GM18861 (cell line): ENCODE results near the gene PDZD8.
"Not testable (repeated sequence)": the region's sequence is repeated elsewhere in the genome, so short reads cannot be mapped to it uniquely, and the experiment has no call there.

ENCODE experiments used
- ATAC-seq: cut with Tn5 transposase; IDR thresholded peaks from one replicate; pipeline ENCODE4 v1.9.1; 2021; ENCODE audit not compliant: unreplicated experiment

The PDZD8 gene

GRCh38 chr10:117294735-117295134 lies 80.5 kb downstream of the PDZD8 start:
- ATAC-seq: no peak

- ATAC-seq: no peak
Measured at GRCh38 chr10:117294039-117294645, 81.1 kb downstream of the PDZD8 start.

GRCh38 chr10:117290872-117291271 lies 84.4 kb downstream of the PDZD8 start:
- ATAC-seq: not testable (repeated sequence)

- no peak for ATAC-seq
Measured at GRCh38 chr10:117284716-117285494, 90.3 kb downstream of the PDZD8 start.

GRCh38 chr10:117277675-117278074 lies 97.6 kb downstream of the PDZD8 start:
- no peak for ATAC-seq

- ATAC-seq: no peak
Measured at GRCh38 chr10:117275121-117275520, 100.1 kb downstream of the PDZD8 start.

- ATAC-seq: no peak
Measured at GRCh38 chr10:117274509-117274908, 100.7 kb downstream of the PDZD8 start.

GRCh38 chr10:117273980-117274379 lies 101.3 kb downstream of the PDZD8 start:
- ATAC-seq: no peak

GRCh38 chr10:117272195-117273076 lies 102.8 kb downstream of the PDZD8 start:
- ATAC-seq: no peak

GRCh38 chr10:117271427-117271826 lies 103.8 kb downstream of the PDZD8 start:
- ATAC-seq: no peak

GRCh38 chr10:117268907-117269306 lies 106.3 kb downstream of the PDZD8 start:
- ATAC-seq: no peak

- ATAC-seq: no peak
Measured at GRCh38 chr10:117268258-117268657, 107.0 kb downstream of the PDZD8 start.

GRCh38 chr10:117266812-117267211 lies 108.4 kb downstream of the PDZD8 start:
- no peak for ATAC-seq

GRCh38 chr10:117266400-117266799 lies 108.8 kb downstream of the PDZD8 start:
- no peak for ATAC-seq

GRCh38 chr10:117264782-117265181 lies 110.5 kb downstream of the PDZD8 start:
- no peak for ATAC-seq

- ATAC-seq: no peak
Measured at GRCh38 chr10:117262903-117263293, 112.3 kb downstream of the PDZD8 start.

GRCh38 chr10:117262291-117262902 lies 112.8 kb downstream of the PDZD8 start:
- no peak for ATAC-seq

- no peak for ATAC-seq
Measured at GRCh38 chr10:117261501-117261900, 113.7 kb downstream of the PDZD8 start.

- no peak for ATAC-seq
Measured at GRCh38 chr10:117260084-117260483, 115.2 kb downstream of the PDZD8 start.

GRCh38 chr10:117259279-117259678 lies 116.0 kb downstream of the PDZD8 start:
- no peak for ATAC-seq

- no peak for ATAC-seq
Measured at GRCh38 chr10:117257721-117258120, 117.5 kb downstream of the PDZD8 start.
